ENCODE measurements around the gene HBE1. TPM values are rescaled to one million over a fixed set of nuclear protein-coding genes. Genes with fewer than 3 reads are reported as not detected.

Gene HBE1
- total and polyA plus RNA-seq, 9 of the 15 experiments (the other 6 are each of a cell fraction or from before 2014, with no cell fraction given) = 612 to 10,250 (median 2,181) TPM

- TF ChIP-seq PKNOX1 (IDR thresholded peaks at IDR 0.05) (peak; percentile 67), SRF (CRISPR knock-in tag; IDR thresholded peaks at IDR 0.05) (peak in 1 of 2 experiments; percentile 52; a peak in 1 of 4 replicates), HLTF (IDR thresholded peaks at IDR 0.05) (peak; percentile 88; the same call in 1 of the 2 replicates), SP1 (CRISPR knock-in tag; IDR thresholded peaks at IDR 0.05) (peak; percentile 68), UBTF (IDR thresholded peaks at IDR 0.05; ENCODE audit: borderline replicate concordance in 1 of 2, low read depth in 2 of 2, low read length in 2 of 2) (0 out of 4 replicates have a peak, but pooled peaks of 1 of the 2 experiments have one; percentile 59), ZNF76 (CRISPR knock-in tag; IDR thresholded peaks at IDR 0.05; ENCODE audit: borderline replicate concordance) (peak; percentile 68; the same call in 1 of the 2 replicates), ZNF134 (CRISPR knock-in tag; conservative IDR thresholded peaks at IDR 0.05) (peak; percentile 53; the same call in 1 of the 2 replicates), MEIS2 (IDR thresholded peaks at IDR 0.05; ENCODE audit: partially characterized antibody) (peak; percentile 88), TFAP4 (CRISPR knock-in tag; IDR thresholded peaks at IDR 0.05; ENCODE audit: borderline replicate concordance) (peak; percentile 97), ZNF217 (CRISPR knock-in tag; IDR thresholded peaks at IDR 0.05) (no peak), TRIM24 (IDR thresholded peaks at IDR 0.05) (peak; percentile 99), ERF (CRISPR knock-in tag; IDR thresholded peaks at IDR 0.05) (0 out of 2 replicates have a peak, but pooled peaks have one; percentile 52), EGR1 (conservative IDR thresholded peaks at IDR 0.05) (peak; percentile 93), ZNF197 (CRISPR knock-in tag; IDR thresholded peaks at IDR 0.05; ENCODE audit: low read depth) (peak; percentile 89), SIN3B (IDR thresholded peaks at IDR 0.05; ENCODE audit: low read depth) (0 out of 2 replicates have a peak, but pooled peaks have one; percentile 9), DEAF1 (CRISPR knock-in tag; IDR thresholded peaks at IDR 0.05) (0 out of 2 replicates have a peak, but pooled peaks have one; percentile 24), POU5F1 (IDR thresholded peaks at IDR 0.05; ENCODE audit: borderline replicate concordance, low read depth, low read length, partially characterized antibody) (no peak), CGGBP1 (CRISPR knock-in tag; IDR thresholded peaks at IDR 0.05) (0 out of 2 replicates have a peak, but pooled peaks have one; percentile 13), TARDBP (IDR thresholded peaks at IDR 0.05) (peak; percentile 45; the same call in 1 of the 2 replicates), ZBTB8A (IDR thresholded peaks at IDR 0.05; ENCODE audit: partially characterized antibody) (no peak), FOXP1 (CRISPR knock-in tag; IDR thresholded peaks at IDR 0.05) (no peak), RBM14 (IDR thresholded peaks at IDR 0.05; ENCODE audit: borderline replicate concordance, insufficient read depth, low read depth, low read length) (no peak), KAT2B (IDR thresholded peaks at IDR 0.05; ENCODE audit: low read depth, low read length) (no peak)
Observed at GRCh38 chr11:5280582-5281102, 10.9 kb upstream of the HBE1 start (continued).

All from K562 (cell line).